ENCODE results near the gene HDAC7. TPM values are rescaled to one million over a fixed set of nuclear protein-coding genes. Genes with fewer than 3 reads are reported as not detected.
"Not testable (repeated sequence)": the region's sequence is repeated elsewhere in the genome, so short reads cannot be mapped to it uniquely, and the experiment has no call there.

HDAC7 gene
- total RNA-seq, 1 experiment from 2014 or later = 71.2 TPM

- ChIA-PET POLR2A (no interaction called here), CTCF (interaction anchor here (0.6 to 7.8 kb wide), 5 partner anchors 15 to 1549 kb away, joined by 3 to 113 read pairs (median 4); partner anchors contain the start of gene SLC38A1)
- no peak for TF ChIP-seq CTCF (IDR thresholded peaks at IDR 0.05; ENCODE audit: insufficient read depth in 1 of 2, low read depth in 1 of 2, low read length in 1 of 2, severe bottlenecking in 1 of 2, unreplicated experiment in 1 of 2)
- H3K4me1 Mint-ChIP-seq (ENCODE audit: low read depth, unreplicated experiment) = peaks cover 33% of the 10 kb centered on the region
- H3K9me3 ChIP-seq = no peaks in the 10 kb centered on the region
- H3K9me3 Mint-ChIP-seq (ENCODE audit: unreplicated experiment) = no peaks in the 10 kb centered on the region
- no TSS peak for BruUV-seq (replicated peaks)
- H3K4me3 ChIP-seq (ENCODE audit: low read depth, low read length) = no peak overlapping the region
- no peaks in the 10 kb centered on the region for H3K27me3 ChIP-seq (replicated peaks; ENCODE audit: control insufficient read depth, insufficient read depth, low read length)
- H3K4me1 ChIP-seq = peaks cover 42% of the 10 kb centered on the region
- H3K36me3 Mint-ChIP-seq (ENCODE audit: insufficient read depth, unreplicated experiment) = peaks cover 12% of the 10 kb centered on the region
- no peak overlapping the region for H3K4me3 Mint-ChIP-seq (ENCODE audit: unreplicated experiment)
- peak overlapping the region; percentile 21 for H3K27ac Mint-ChIP-seq (ENCODE audit: unreplicated experiment)
- no peaks in the 10 kb centered on the region for H3K27me3 Mint-ChIP-seq (ENCODE audit: insufficient read depth, unreplicated experiment)
- DNase-seq = no peak
- no peaks in the 10 kb centered on the region for H3K36me3 ChIP-seq (ENCODE audit: control insufficient read depth, insufficient read depth, low read length)
- intact Hi-C loops (cut with micrococcal nuclease; ENCODE audit: unreplicated experiment) = no loop called here
Observed at GRCh38 chr12:47817272-47818006, 2.3 kb downstream of the HDAC7 start.

GRCh38 chr12:47816403-47817271 is 3.1 kb downstream of the HDAC7 start:
- H3K4me1 Mint-ChIP-seq (ENCODE audit: low read depth, unreplicated experiment) = peaks cover 25% of the 10 kb centered on the region
- H3K9me3 ChIP-seq = no peaks in the 10 kb centered on the region
- no peak for DNase-seq
- H3K36me3 Mint-ChIP-seq (ENCODE audit: insufficient read depth, unreplicated experiment) = peaks cover 12% of the 10 kb centered on the region
- no peaks in the 10 kb centered on the region for H3K36me3 ChIP-seq (ENCODE audit: control insufficient read depth, insufficient read depth, low read length)
- BruUV-seq (replicated peaks) = no TSS peak
- no peak overlapping the region for H3K4me3 ChIP-seq (ENCODE audit: low read depth, low read length)
- TF ChIP-seq CTCF (IDR thresholded peaks at IDR 0.05; ENCODE audit: insufficient read depth in 1 of 2, low read depth in 1 of 2, low read length in 1 of 2, severe bottlenecking in 1 of 2, unreplicated experiment in 1 of 2) = no peak
- no peaks in the 10 kb centered on the region for H3K27me3 ChIP-seq (replicated peaks; ENCODE audit: control insufficient read depth, insufficient read depth, low read length)
- no peaks in the 10 kb centered on the region for H3K9me3 Mint-ChIP-seq (ENCODE audit: unreplicated experiment)
- ChIA-PET POLR2A (no interaction called here), CTCF (interaction anchor here (0.6 to 7.8 kb wide), 5 partner anchors 14 to 1548 kb away, joined by 3 to 113 read pairs (median 4); partner anchors contain the start of gene SLC38A1)
- no peaks in the 10 kb centered on the region for H3K27me3 Mint-ChIP-seq (ENCODE audit: insufficient read depth, unreplicated experiment)
- intact Hi-C loops (cut with micrococcal nuclease; ENCODE audit: unreplicated experiment) = no loop called here
- H3K4me3 Mint-ChIP-seq (ENCODE audit: unreplicated experiment) = no peak overlapping the region
- H3K4me1 ChIP-seq = peaks cover 35% of the 10 kb centered on the region
- H3K27ac Mint-ChIP-seq (ENCODE audit: unreplicated experiment) = peak overlapping the region; percentile 21

GRCh38 chr12:47815447-47815846 is 4.3 kb downstream of the HDAC7 start:
- POLR2A ChIA-PET = not testable (repeated sequence)

More at GRCh38 chr12:47815447-47815846, 4.3 kb downstream of the HDAC7 start:
- intact Hi-C loops (cut with micrococcal nuclease; ENCODE audit: unreplicated experiment); H3K27me3 ChIP-seq (replicated peaks; ENCODE audit: control insufficient read depth, insufficient read depth, low read length); H3K36me3 ChIP-seq (ENCODE audit: control insufficient read depth, insufficient read depth, low read length); H3K27me3 Mint-ChIP-seq (ENCODE audit: insufficient read depth, unreplicated experiment); H3K4me3 ChIP-seq (ENCODE audit: low read depth, low read length); DNase-seq; H3K27ac Mint-ChIP-seq (ENCODE audit: unreplicated experiment); H3K36me3 Mint-ChIP-seq (ENCODE audit: insufficient read depth, unreplicated experiment); H3K9me3 ChIP-seq; H3K9me3 Mint-ChIP-seq (ENCODE audit: unreplicated experiment); H3K4me3 Mint-ChIP-seq (ENCODE audit: unreplicated experiment); BruUV-seq (replicated peaks): not testable (repeated sequence)
- CTCF ChIA-PET = interaction anchor here (7.8 kb wide), 1 partner anchor 21 kb away, joined by 113 read pairs; no protein-coding TSS in a partner anchor
- H3K4me1 Mint-ChIP-seq (ENCODE audit: low read depth, unreplicated experiment) = peaks cover 16% of the 10 kb centered on the region
- peaks cover 27% of the 10 kb centered on the region for H3K4me1 ChIP-seq

Measured in Caco-2 (cell line).